ENCODE data around the gene NELL1. TPM values are rescaled to one million over a fixed set of nuclear protein-coding genes. Genes with fewer than 3 reads are reported as not detected.

NELL1 gene
- total and polyA plus RNA-seq, 2 experiments from 2014 or later = 1.6 TPM; not detected in 1

DNA sequence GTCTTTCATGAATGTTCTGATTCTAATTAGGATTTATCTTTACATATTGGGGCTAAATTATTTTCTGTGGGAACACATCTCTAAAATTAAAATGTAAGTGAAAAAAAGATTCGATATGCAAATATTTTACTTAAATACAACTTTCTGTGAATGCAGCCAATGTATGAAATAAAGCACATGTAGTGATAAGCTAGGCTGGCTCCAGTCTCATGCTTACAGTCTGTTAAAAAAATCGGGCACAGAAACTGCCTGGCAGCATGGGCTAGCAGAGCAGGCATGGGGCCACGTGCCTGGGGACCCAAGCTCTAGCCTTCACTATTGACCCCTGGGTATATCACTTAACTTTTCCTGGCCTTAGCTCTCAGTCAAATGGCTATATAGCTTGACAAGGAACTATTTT, 46.5 kb downstream of the NELL1 start:
- Mint-ChIP-seq H3K9me3 (no peaks in the 10 kb centered on the region; the same call in 1 of the 3 replicates), H3K4me1 (no peaks in the 10 kb centered on the region), H3K36me3 (ENCODE audit: low read depth) (no peaks in the 10 kb centered on the region), H3K4me3 (no peak overlapping the region), H3K27me3 (ENCODE audit: insufficient read depth, low read depth, poor library complexity) (peaks cover 11% of the 10 kb centered on the region), H3K27ac (no peak overlapping the region)
- ATAC-seq (no peak), DNase-seq (ENCODE audit: low spot score) (no peak)
- no peaks in the 10 kb centered on the region for H3K9me2 ChIP-seq (ENCODE audit: insufficient read depth)
- H2AFZ ChIP-seq = no peak overlapping the region
- H3K4me3 ChIP-seq = no peak overlapping the region
- TF ChIP-seq EZH2 (IDR thresholded peaks at IDR 0.05; ENCODE audit: low read depth, unreplicated experiment) (no peak), CTCF (conservative IDR thresholded peaks at IDR 0.05; ENCODE audit: low read depth in 2 of 2) (no peak), POLR2AphosphoS5 (IDR thresholded peaks at IDR 0.05; ENCODE audit: low read depth) (no peak), NANOG (IDR thresholded peaks at IDR 0.05; ENCODE audit: borderline replicate concordance) (no peak), CREB1 (CRISPR knock-in tag; IDR thresholded peaks at IDR 0.05; ENCODE audit: low read depth) (no peak), STAT1 (IDR thresholded peaks at IDR 0.05; ENCODE audit: unreplicated experiment) (no peak), JUNB (IDR thresholded peaks at IDR 0.05; ENCODE audit: unreplicated experiment) (no peak), ZNF331 (CRISPR knock-in tag; IDR thresholded peaks at IDR 0.05; ENCODE audit: low read depth) (no peak)
- TF ChIP-seq, protein P1, sequence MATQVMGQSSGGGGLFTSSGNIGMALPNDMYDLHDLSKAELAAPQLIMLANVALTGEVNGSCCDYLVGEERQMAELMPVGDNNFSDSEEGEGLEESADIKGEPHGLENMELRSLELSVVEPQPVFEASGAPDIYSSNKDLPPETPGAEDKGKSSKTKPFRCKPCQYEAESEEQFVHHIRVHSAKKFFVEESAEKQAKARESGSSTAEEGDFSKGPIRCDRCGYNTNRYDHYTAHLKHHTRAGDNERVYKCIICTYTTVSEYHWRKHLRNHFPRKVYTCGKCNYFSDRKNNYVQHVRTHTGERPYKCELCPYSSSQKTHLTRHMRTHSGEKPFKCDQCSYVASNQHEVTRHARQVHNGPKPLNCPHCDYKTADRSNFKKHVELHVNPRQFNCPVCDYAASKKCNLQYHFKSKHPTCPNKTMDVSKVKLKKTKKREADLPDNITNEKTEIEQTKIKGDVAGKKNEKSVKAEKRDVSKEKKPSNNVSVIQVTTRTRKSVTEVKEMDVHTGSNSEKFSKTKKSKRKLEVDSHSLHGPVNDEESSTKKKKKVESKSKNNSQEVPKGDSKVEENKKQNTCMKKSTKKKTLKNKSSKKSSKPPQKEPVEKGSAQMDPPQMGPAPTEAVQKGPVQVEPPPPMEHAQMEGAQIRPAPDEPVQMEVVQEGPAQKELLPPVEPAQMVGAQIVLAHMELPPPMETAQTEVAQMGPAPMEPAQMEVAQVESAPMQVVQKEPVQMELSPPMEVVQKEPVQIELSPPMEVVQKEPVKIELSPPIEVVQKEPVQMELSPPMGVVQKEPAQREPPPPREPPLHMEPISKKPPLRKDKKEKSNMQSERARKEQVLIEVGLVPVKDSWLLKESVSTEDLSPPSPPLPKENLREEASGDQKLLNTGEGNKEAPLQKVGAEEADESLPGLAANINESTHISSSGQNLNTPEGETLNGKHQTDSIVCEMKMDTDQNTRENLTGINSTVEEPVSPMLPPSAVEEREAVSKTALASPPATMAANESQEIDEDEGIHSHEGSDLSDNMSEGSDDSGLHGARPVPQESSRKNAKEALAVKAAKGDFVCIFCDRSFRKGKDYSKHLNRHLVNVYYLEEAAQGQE (IDR thresholded peaks at IDR 0.05; ENCODE audit: unreplicated experiment) = no peak
- TF ChIP-seq, protein P2, sequence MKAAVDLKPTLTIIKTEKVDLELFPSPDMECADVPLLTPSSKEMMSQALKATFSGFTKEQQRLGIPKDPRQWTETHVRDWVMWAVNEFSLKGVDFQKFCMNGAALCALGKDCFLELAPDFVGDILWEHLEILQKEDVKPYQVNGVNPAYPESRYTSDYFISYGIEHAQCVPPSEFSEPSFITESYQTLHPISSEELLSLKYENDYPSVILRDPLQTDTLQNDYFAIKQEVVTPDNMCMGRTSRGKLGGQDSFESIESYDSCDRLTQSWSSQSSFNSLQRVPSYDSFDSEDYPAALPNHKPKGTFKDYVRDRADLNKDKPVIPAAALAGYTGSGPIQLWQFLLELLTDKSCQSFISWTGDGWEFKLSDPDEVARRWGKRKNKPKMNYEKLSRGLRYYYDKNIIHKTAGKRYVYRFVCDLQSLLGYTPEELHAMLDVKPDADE (IDR thresholded peaks at IDR 0.05) = no peak
- H3K27me3 ChIP-seq (ENCODE audit: insufficient read depth) = no peaks in the 10 kb centered on the region
- H3K4me1 ChIP-seq (ENCODE audit: insufficient read depth) = no peaks in the 10 kb centered on the region
- no peaks in the 10 kb centered on the region for H4K20me1 ChIP-seq (replicated peaks; ENCODE audit: insufficient read depth)
- no peaks in the 10 kb centered on the region for H3K36me3 ChIP-seq (ENCODE audit: insufficient read depth)
- no peak overlapping the region for H3K27ac ChIP-seq (ENCODE audit: low read depth)
- no peaks in the 10 kb centered on the region for H3K79me2 ChIP-seq (replicated peaks; ENCODE audit: insufficient read depth)
- no peak overlapping the region for H3K4me2 ChIP-seq
- no peaks in the 10 kb centered on the region for H3F3A ChIP-seq (replicated peaks; ENCODE audit: low read depth)

- Histone ChIP-seq H3K4me2 (no peak overlapping the region), H3K4me3 (no peak overlapping the region), H3K4me1 (ENCODE audit: insufficient read depth) (no peaks in the 10 kb centered on the region), H3K27me3 (ENCODE audit: insufficient read depth) (no peaks in the 10 kb centered on the region), H3K9me2 (ENCODE audit: insufficient read depth) (no peaks in the 10 kb centered on the region), H4K20me1 (replicated peaks; ENCODE audit: insufficient read depth) (no peaks in the 10 kb centered on the region), H3F3A (replicated peaks; ENCODE audit: low read depth) (no peaks in the 10 kb centered on the region), H2AFZ (no peak overlapping the region), H3K27ac (ENCODE audit: low read depth) (no peak overlapping the region), H3K36me3 (ENCODE audit: insufficient read depth) (no peaks in the 10 kb centered on the region), H3K79me2 (replicated peaks; ENCODE audit: insufficient read depth) (no peaks in the 10 kb centered on the region)
- H3K9me3 Mint-ChIP-seq = no peaks in the 10 kb centered on the region; the same call in 2 of the 3 replicates
- peaks cover 2% of the 10 kb centered on the region; the same call in 2 of the 3 replicates for H3K4me1 Mint-ChIP-seq
- H3K27ac Mint-ChIP-seq = no peak overlapping the region
- no peaks in the 10 kb centered on the region for H3K36me3 Mint-ChIP-seq (ENCODE audit: low read depth)
- TF ChIP-seq ZNF114 (CRISPR knock-in tag; IDR thresholded peaks at IDR 0.05) = no peak
- TF ChIP-seq JUNB (IDR thresholded peaks at IDR 0.05; ENCODE audit: unreplicated experiment) = no peak
- TF ChIP-seq EZH2 (IDR thresholded peaks at IDR 0.05; ENCODE audit: low read depth, unreplicated experiment) = no peak
- no peak for TF ChIP-seq NANOG (IDR thresholded peaks at IDR 0.05; ENCODE audit: borderline replicate concordance)
- no peak for TF ChIP-seq CREB1 (CRISPR knock-in tag; IDR thresholded peaks at IDR 0.05; ENCODE audit: low read depth)
- TF ChIP-seq CTCF (conservative IDR thresholded peaks at IDR 0.05; ENCODE audit: low read depth in 2 of 2) = no peak
- TF ChIP-seq ZNF331 (CRISPR knock-in tag; IDR thresholded peaks at IDR 0.05; ENCODE audit: low read depth) = no peak
- TF ChIP-seq EZH2phosphoT487 (IDR thresholded peaks at IDR 0.05; ENCODE audit: unreplicated experiment) = no peak
- TF ChIP-seq STAT1 (IDR thresholded peaks at IDR 0.05; ENCODE audit: unreplicated experiment) = no peak
- DNase-seq (ENCODE audit: low spot score) = no peak
- no peak overlapping the region for H3K4me3 Mint-ChIP-seq
- peaks cover 2% of the 10 kb centered on the region for H3K27me3 Mint-ChIP-seq (ENCODE audit: insufficient read depth, low read depth, poor library complexity)
- ATAC-seq = no peak
These were observed 50.4 kb downstream of the NELL1 start for GRCh38 chr11:20719821-20720220.

Data from GM23338 (cell line).